ENCODE data around the gene GIPC1.
"Not testable (repeated sequence)": the region's sequence is repeated elsewhere in the genome, so short reads cannot be mapped to it uniquely, and the experiment has no call there.

GIPC1 gene

GRCh38 chr19:14470031-14470876, 25.7 kb downstream of the GIPC1 start:
- TF ChIP-seq POLR2A (IDR thresholded peaks at IDR 0.05; ENCODE audit: extremely low read depth, insufficient read length) (no peak), MYC (IDR thresholded peaks at IDR 0.05; ENCODE audit: low read depth, low read length) (no peak), CTCF (IDR thresholded peaks at IDR 0.05; ENCODE audit: low read depth, low read length) (no peak), MAX (IDR thresholded peaks at IDR 0.05; ENCODE audit: low read depth, low read length) (no peak)
- no peak overlapping the region for H3K4me3 ChIP-seq (ENCODE audit: low read depth, low read length)
- no peak for DNase-seq (ENCODE audit: low read depth)

- TF ChIP-seq POLR2A (IDR thresholded peaks at IDR 0.05; ENCODE audit: extremely low read depth, insufficient read length) (no peak), MYC (IDR thresholded peaks at IDR 0.05; ENCODE audit: low read depth, low read length) (0 out of 2 replicates have a peak, but pooled peaks have one; percentile 12), CTCF (IDR thresholded peaks at IDR 0.05; ENCODE audit: low read depth, low read length) (peak; percentile 32), MAX (IDR thresholded peaks at IDR 0.05; ENCODE audit: low read depth, low read length) (no peak)
- DNase-seq (ENCODE audit: low read depth) = peak; percentile 71
- no peak overlapping the region for H3K4me3 ChIP-seq (ENCODE audit: low read depth, low read length)
Measured at GRCh38 chr19:14467816-14468215, 28.1 kb downstream of the GIPC1 start.

- no peak for TF ChIP-seq MYC (IDR thresholded peaks at IDR 0.05; ENCODE audit: low read depth, low read length)
- no peak for TF ChIP-seq MAX (IDR thresholded peaks at IDR 0.05; ENCODE audit: low read depth, low read length)
- no peak overlapping the region for H3K4me3 ChIP-seq (ENCODE audit: low read depth, low read length)
- no peak for DNase-seq (ENCODE audit: low read depth)
Measured at GRCh38 chr19:14467391-14467790, 28.5 kb downstream of the GIPC1 start.

GRCh38 chr19:14463747-14464146, 32.2 kb downstream of the GIPC1 start:
- TF ChIP-seq CTCF (IDR thresholded peaks at IDR 0.05; ENCODE audit: low read depth, low read length) = no peak
- TF ChIP-seq POLR2A (IDR thresholded peaks at IDR 0.05; ENCODE audit: extremely low read depth, insufficient read length) = no peak
- TF ChIP-seq MAX (IDR thresholded peaks at IDR 0.05; ENCODE audit: low read depth, low read length) = no peak
- no peak for TF ChIP-seq MYC (IDR thresholded peaks at IDR 0.05; ENCODE audit: low read depth, low read length)
- no peak for DNase-seq (ENCODE audit: low read depth)
- no peak overlapping the region for H3K4me3 ChIP-seq (ENCODE audit: low read depth, low read length)

GRCh38 chr19:14462401-14462800, 33.5 kb downstream of the GIPC1 start:
- DNase-seq (ENCODE audit: low read depth) = peak; percentile 54
- not testable (repeated sequence) for H3K4me3 ChIP-seq (ENCODE audit: low read depth, low read length)

- DNase-seq (ENCODE audit: low read depth) = no peak
- TF ChIP-seq MYC (IDR thresholded peaks at IDR 0.05; ENCODE audit: low read depth, low read length) (no peak), MAX (IDR thresholded peaks at IDR 0.05; ENCODE audit: low read depth, low read length) (no peak), POLR2A (IDR thresholded peaks at IDR 0.05; ENCODE audit: extremely low read depth, insufficient read length) (no peak), CTCF (IDR thresholded peaks at IDR 0.05; ENCODE audit: low read depth, low read length) (no peak)
- H3K4me3 ChIP-seq (ENCODE audit: low read depth, low read length) = no peak overlapping the region
Measured at GRCh38 chr19:14460935-14461334, 35.0 kb downstream of the GIPC1 start.

All from NB4 (cell line).